SK-N-SH (cell line): ENCODE measurements around the gene CIITA. TPM values are rescaled to one million over a fixed set of nuclear protein-coding genes. Genes with fewer than 3 reads are reported as not detected.

Source experiments
- CTCF ChIA-PET: fragments of 300-600, 350-600 bp; formaldehyde crosslinking; extraction: SDS; loops from one replicate; lab custom pipeline; 2021; lab: Yijun Ruan, JAX
- POLR2A ChIA-PET: fragments of 350-600 bp; sonication (Branson Sonifier 250); formaldehyde crosslinking; extraction: SDS; loops from one replicate; lab custom pipeline; 2020; ENCODE audit warnings: antibody characterized with exemption, inconsistent platforms; lab: Yijun Ruan, JAX
- DNase-seq: peaks from one replicate; pipeline ENCODE4 v3.0.0; 2012
- H2AFZ ChIP-seq: fragments of 200-600 bp; sonication (generic); 2 replicates; pipeline ENCODE4 v1.8.1; 2016; ENCODE audit warnings: antibody characterized with exemption, mild to moderate bottlenecking, low read depth
- H3F3A ChIP-seq: fragments of 200-600 bp; sonication (generic); replicated peaks from 2 replicates; pipeline ENCODE3; 2016; ENCODE audit warnings: antibody characterized with exemption, mild to moderate bottlenecking; ENCODE audit not compliant: insufficient read depth
- H3K27ac ChIP-seq, 2 experiments: fragments of 200-500 bp in 1 of 2; fragments of 200-600 bp in 1 of 2; sonication (Bioruptor generic) in 1 of 2; sonication (generic), shearing (Covaris generic) in 1 of 2; 2 replicates each; pipeline versions ENCODE4 v1.5.1 to v1.6.1; 2014 to 2016; ENCODE audit warnings: low read depth in 2 of 2, inconsistent platforms in 1 of 2, low read length in 1 of 2, mild to moderate bottlenecking in 1 of 2, mixed read lengths in 1 of 2
- H3K27me3 ChIP-seq: fragments of 200-600 bp; sonication (generic), shearing (Covaris generic); 2 replicates; pipeline ENCODE4 v1.6.1; 2016; ENCODE audit warnings: mixed run types; ENCODE audit not compliant: insufficient read depth
- H3K36me3 ChIP-seq, 2 experiments: fragments of 200-500 bp in 1 of 2; fragments of 200-600 bp in 1 of 2; sonication (Bioruptor generic) in 1 of 2; sonication (generic) in 1 of 2; replicated peaks in 1 of 2; 2 replicates each; pipeline versions ENCODE3 to v1.5.1; 2014 to 2016; ENCODE audit warnings: low read length in 1 of 2, mild to moderate bottlenecking in 1 of 2; ENCODE audit not compliant: insufficient read depth in 2 of 2, control insufficient read depth in 1 of 2
- H3K4me1 ChIP-seq, 2 experiments: fragments of 200-500 bp in 1 of 2; fragments of 200-600 bp in 1 of 2; sonication (Bioruptor generic) in 1 of 2; sonication (generic), shearing (Covaris generic) in 1 of 2; 2 replicates each; pipeline versions ENCODE4 v1.5.1 to v1.6.1; 2014 to 2016; ENCODE audit warnings: low read depth in 1 of 2, low read length in 1 of 2, mixed run types in 1 of 2; ENCODE audit not compliant: insufficient read depth in 2 of 2, control insufficient read depth in 1 of 2
- H3K4me2 ChIP-seq: fragments of 200-600 bp; sonication (generic), shearing (Covaris generic); 2 replicates; pipeline ENCODE4 v1.6.1; 2017; ENCODE audit warnings: mixed run types
- H3K4me3 ChIP-seq, 2 experiments: fragments of 200-500 bp in 1 of 2; fragments of 200-600 bp in 1 of 2; sonication (Bioruptor generic) in 1 of 2; sonication (generic), shearing (Covaris generic) in 1 of 2; 2 replicates each; pipeline versions ENCODE4 v1.5.1 to v1.8.1; 2014 to 2016; ENCODE audit warnings: low read depth in 2 of 2, inconsistent platforms in 1 of 2, low read length in 1 of 2, mild to moderate bottlenecking in 1 of 2, mixed read lengths in 1 of 2, moderate library complexity in 1 of 2
- H3K79me2 ChIP-seq: fragments of 200-600 bp; sonication (generic); 2 replicates; pipeline ENCODE4 v1.8.1; 2017; ENCODE audit warnings: mild to moderate bottlenecking; ENCODE audit not compliant: insufficient read depth
- H3K9ac ChIP-seq: fragments of 200-600 bp; sonication (generic); 2 replicates; pipeline ENCODE4 v1.6.1; 2017; ENCODE audit warnings: mixed run types
- H3K9me2 ChIP-seq: fragments of 200-600 bp; sonication (generic); 2 replicates; pipeline ENCODE4 v1.6.1; 2017; ENCODE audit warnings: mixed run types
- H3K9me3 ChIP-seq: fragments of 200-600 bp; sonication (generic); 2 replicates; pipeline ENCODE4 v1.6.1; 2017; ENCODE audit warnings: mixed run types, mild to moderate bottlenecking, moderate library complexity
- H4K20me1 ChIP-seq: fragments of 200-600 bp; sonication (generic); 2 replicates; pipeline ENCODE4 v1.6.1; 2017; ENCODE audit warnings: mild to moderate bottlenecking, mixed run types; ENCODE audit not compliant: insufficient read depth
- CHD2 ChIP-seq: fragments of 150-350 bp; IDR thresholded peaks from 2 replicates; pipeline ENCODE4 v1.6.1; 2018; ENCODE audit warnings: low read length; ENCODE audit not compliant: partially characterized antibody
- CTCF ChIP-seq: fragments of 200-600 bp; sonication (generic); IDR thresholded peaks from 2 replicates; pipeline ENCODE4 v1.6.1; 2017; ENCODE audit warnings: antibody characterized with exemption, mild to moderate bottlenecking, moderate library complexity
- ELF1 ChIP-seq: IDR thresholded peaks from 2 replicates; pipeline ENCODE4 v1.4.0; 2012
- FOXJ3 ChIP-seq: sonication (generic); formaldehyde crosslinking; IDR thresholded peaks from 2 replicates; pipeline ENCODE4 v1.5.1; 2020; ENCODE audit warnings: mild to moderate bottlenecking, missing genetic modification reagents
- GATA2 ChIP-seq: sonication (generic); formaldehyde crosslinking; IDR thresholded peaks from 2 replicates; pipeline ENCODE4 v1.5.0; 2020; ENCODE audit warnings: mild to moderate bottlenecking, missing genetic modification reagents
- JUND ChIP-seq: IDR thresholded peaks from 2 replicates; pipeline ENCODE4 v1.4.0; 2012
- NFIC ChIP-seq: IDR thresholded peaks from 2 replicates; pipeline ENCODE4 v1.4.0; 2012; ENCODE audit warnings: borderline replicate concordance
- PBX3 ChIP-seq: IDR thresholded peaks from 2 replicates; pipeline ENCODE4; 2012
- RCOR1 ChIP-seq: fragments of 150-350 bp; IDR thresholded peaks from 2 replicates; pipeline ENCODE4 v1.6.1; 2017; ENCODE audit warnings: antibody characterized with exemption, low read length
- SIN3A ChIP-seq: IDR thresholded peaks from 2 replicates; pipeline ENCODE4 v1.6.1; 2012; ENCODE audit warnings: low read depth, mild to moderate bottlenecking, low read length, moderate library complexity, borderline replicate concordance
- TCF12 ChIP-seq: IDR thresholded peaks from 2 replicates; pipeline ENCODE4 v1.4.0; 2012
- USF2 ChIP-seq: fragments of 150-350 bp; IDR thresholded peaks from 2 replicates; pipeline ENCODE4 v1.6.1; 2017; ENCODE audit warnings: antibody characterized with exemption, low read length, low read depth, borderline replicate concordance
- ZBTB33 ChIP-seq: IDR thresholded peaks from 2 replicates; pipeline ENCODE4 v1.4.0; 2012; ENCODE audit warnings: low read depth, borderline replicate concordance
- WGBS: methylation state at CpG from one replicate; pipeline ENCODE4 v1.1.6; 2017; ENCODE audit warnings: low lambda C conversion rate; 5-methylcytosine and 5-hydroxymethylcytosine counted together
- polyA plus RNA-seq, 3 experiments: library from polyadenylated mRNA; depleted of rRNA; stranded (reverse); fragments of >200 nt; gene quantifications; 2 replicates each; pipeline ENCODE4 v1.2.3, GENCODE V29; 2012

Gene CIITA
- polyA plus RNA-seq, 1 of the 3 experiments (the other 2 are of a cell fraction): 0.23 TPM

- no peaks in the 10 kb centered on the region for H3K36me3 ChIP-seq
- no peaks in the 10 kb centered on the region for H3K79me2 ChIP-seq
- no peak overlapping the region for H3K4me3 ChIP-seq
- ChIA-PET CTCF (interaction anchor here (1.4 kb wide), 1 partner anchor 19 kb away, joined by 3 read pairs; no protein-coding TSS in a partner anchor), POLR2A (no interaction called here)
- no peaks in the 10 kb centered on the region for H3F3A ChIP-seq
- DNase-seq: no peak
- H3K9ac ChIP-seq: no peak overlapping the region
- H3K27me3 ChIP-seq: no peaks in the 10 kb centered on the region; the same call in 1 of the 2 replicates
- H4K20me1 ChIP-seq: no peaks in the 10 kb centered on the region
- WGBS: 67% methylated on average over 9 of the region's 10 CpGs
- TF ChIP-seq FOXJ3 (CRISPR knock-in tag): no peak
- no peak for TF ChIP-seq ZBTB33
- no peak for TF ChIP-seq CTCF
- TF ChIP-seq PBX3: no peak
- TF ChIP-seq TCF12: no peak
- TF ChIP-seq GATA2: no peak
- TF ChIP-seq CHD2: no peak
- TF ChIP-seq USF2: no peak
- TF ChIP-seq ELF1: no peak
- no peak for TF ChIP-seq RCOR1
- TF ChIP-seq SIN3A: no peak
- no peak for TF ChIP-seq NFIC
- TF ChIP-seq JUND: no peak
- no peak overlapping the region for H3K4me2 ChIP-seq
- H3K27ac ChIP-seq: no peak overlapping the region
- H3K9me3 ChIP-seq: no peaks in the 10 kb centered on the region
- no peak overlapping the region for H2AFZ ChIP-seq
- no peaks in the 10 kb centered on the region for H3K4me1 ChIP-seq
- no peaks in the 10 kb centered on the region for H3K9me2 ChIP-seq
Measured at GRCh38 chr16:10838621-10839278, 38.3 kb upstream of the CIITA start.
